Measurements from ENCODE around the gene SYNE2. TPM values are rescaled to one million over a fixed set of nuclear protein-coding genes. Genes with fewer than 3 reads are reported as not detected.
"Not testable (repeated sequence)": the region's sequence is repeated elsewhere in the genome, so short reads cannot be mapped to it uniquely, and the experiment has no call there.

The SYNE2 gene
- total and polyA plus RNA-seq, 4 donors, result 14.7 to 197 (median 99.1) TPM

GRCh38 chr14:64112867-64113678, 260.3 kb downstream of the SYNE2 start:
- Histone ChIP-seq H3K27ac (ENCODE audit: low read depth in 1 of 2, low read length in 2 of 2) (peak overlapping the region; percentile 64 to 70), H3K36me3 (ENCODE audit: control insufficient read depth in 1 of 2, insufficient read depth in 2 of 2, low read length in 1 of 2) (no peaks in the 10 kb centered on the region), H3K27me3 (ENCODE audit: control insufficient read depth in 1 of 2, insufficient read depth in 2 of 2, low read length in 1 of 2) (no peaks in the 10 kb centered on the region), H3K4me3 (ENCODE audit: low read length in 2 of 2) (no peak overlapping the region), H3K9me3 (ENCODE audit: control insufficient read depth, low read length) (no peaks in the 10 kb centered on the region), H3K4me1 (ENCODE audit: control insufficient read depth in 1 of 2, insufficient read depth in 2 of 2, low read length in 2 of 2) (peaks cover 0 to 2% of the 10 kb centered on the region in 2 donors)
- intact Hi-C loops (cut with DNase I), result no loop called here
- DNase-seq, result no peak
- WGBS, 2 donors, result 14 to 16% methylated on average over 17 of the region's 17 CpGs
- no peak for ATAC-seq (ENCODE audit: low FRiP score)

GRCh38 chr14:64114166-64114565, 261.4 kb downstream of the SYNE2 start:
- H3K4me1 ChIP-seq (ENCODE audit: control insufficient read depth in 1 of 2, insufficient read depth in 2 of 2, low read length in 2 of 2), result peaks cover 0 to 7% of the 10 kb centered on the region in 2 donors
- H3K9me3 ChIP-seq (ENCODE audit: control insufficient read depth, low read length), result no peaks in the 10 kb centered on the region
- intact Hi-C loops (cut with DNase I), result loop anchor here in 1 of 2 donors (2.0 kb wide), 1 partner anchor 31 kb away; no protein-coding TSS in a partner anchor
- DNase-seq, result peak in 1 of 2 donors; percentile 44
- no peak for ATAC-seq (ENCODE audit: low FRiP score)
- no peaks in the 10 kb centered on the region for H3K27me3 ChIP-seq (ENCODE audit: control insufficient read depth in 1 of 2, insufficient read depth in 2 of 2, low read length in 1 of 2)
- no peak overlapping the region for H3K4me3 ChIP-seq (ENCODE audit: low read length in 2 of 2)
- H3K36me3 ChIP-seq (ENCODE audit: control insufficient read depth in 1 of 2, insufficient read depth in 2 of 2, low read length in 1 of 2), result no peaks in the 10 kb centered on the region
- WGBS, 2 donors, result 35 to 43% methylated on average over 9 of the region's 9 CpGs
- H3K27ac ChIP-seq (ENCODE audit: low read depth in 1 of 2, low read length in 2 of 2), result peak overlapping the region; percentile 4 to 16

DNA sequence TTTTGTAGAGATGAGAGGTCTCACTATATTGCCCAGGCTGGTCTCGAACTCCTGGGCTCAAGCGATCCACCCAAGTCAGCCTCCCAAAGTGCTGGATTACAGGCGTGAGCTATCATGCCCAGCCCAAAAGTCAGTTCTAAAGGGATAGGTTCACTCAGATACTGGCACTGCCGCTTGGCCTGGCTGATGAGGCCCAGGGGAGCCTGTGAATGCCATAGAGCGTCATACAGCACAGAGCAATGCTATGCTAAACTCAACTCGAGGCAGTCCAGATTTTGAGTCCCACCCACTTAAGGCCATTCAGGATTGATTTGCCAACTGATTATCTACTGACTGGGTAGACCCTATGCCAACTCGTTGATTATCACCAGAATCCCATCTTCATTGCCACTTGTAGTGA, 262.0 kb downstream of the SYNE2 start:
- Histone ChIP-seq H3K4me3 (ENCODE audit: low read length in 2 of 2) (no peak overlapping the region), H3K27ac (ENCODE audit: low read depth in 1 of 2, low read length in 2 of 2) (peak overlapping the region; percentile 4 to 59), H3K9me3 (ENCODE audit: control insufficient read depth, low read length) (no peaks in the 10 kb centered on the region), H3K36me3 (ENCODE audit: control insufficient read depth in 1 of 2, insufficient read depth in 2 of 2, low read length in 1 of 2) (no peaks in the 10 kb centered on the region), H3K4me1 (ENCODE audit: control insufficient read depth in 1 of 2, insufficient read depth in 2 of 2, low read length in 2 of 2) (peaks cover 0 to 11% of the 10 kb centered on the region in 2 donors), H3K27me3 (ENCODE audit: control insufficient read depth in 1 of 2, insufficient read depth in 2 of 2, low read length in 1 of 2) (no peaks in the 10 kb centered on the region)
- DNase-seq (no peak), ATAC-seq (ENCODE audit: low FRiP score) (no peak)
- 60 to 75% methylated on average over 7 of the region's 7 CpGs for WGBS, 2 donors
- intact Hi-C loops (cut with DNase I), result loop anchor here (2.0 to 5.0 kb wide), 4 partner anchors 32 to 77 kb away; no protein-coding TSS in a partner anchor

GRCh38 chr14:64115401-64115800, 262.6 kb downstream of the SYNE2 start:
- H3K4me1 ChIP-seq (ENCODE audit: control insufficient read depth in 1 of 2, insufficient read depth in 2 of 2, low read length in 2 of 2), result peaks cover 0 to 11% of the 10 kb centered on the region in 2 donors
- H3K9me3 ChIP-seq (ENCODE audit: control insufficient read depth, low read length), result no peaks in the 10 kb centered on the region
- DNase-seq, result no peak
- no peaks in the 10 kb centered on the region for H3K36me3 ChIP-seq (ENCODE audit: control insufficient read depth in 1 of 2, insufficient read depth in 2 of 2, low read length in 1 of 2)
- intact Hi-C loops (cut with DNase I), result loop anchor here (2.0 to 5.0 kb wide), 4 partner anchors 33 to 78 kb away; no protein-coding TSS in a partner anchor
- H3K4me3 ChIP-seq (ENCODE audit: low read length in 2 of 2), result no peak overlapping the region
- H3K27me3 ChIP-seq (ENCODE audit: control insufficient read depth in 1 of 2, insufficient read depth in 2 of 2, low read length in 1 of 2), result no peaks in the 10 kb centered on the region
- H3K27ac ChIP-seq (ENCODE audit: low read depth in 1 of 2, low read length in 2 of 2), result peak overlapping the region; percentile 4 to 59
- 70 to 77% methylated on average over 6 of the region's 6 CpGs for WGBS, 2 donors
- no peak for ATAC-seq (ENCODE audit: low FRiP score)

GRCh38 chr14:64117671-64118402, 265.0 kb downstream of the SYNE2 start:
- H3K9me3 ChIP-seq (ENCODE audit: control insufficient read depth, low read length), result no peaks in the 10 kb centered on the region
- H3K36me3 ChIP-seq (ENCODE audit: control insufficient read depth in 1 of 2, insufficient read depth in 2 of 2, low read length in 1 of 2), result peaks cover 0 to 3% of the 10 kb centered on the region in 2 donors
- intact Hi-C loops (cut with DNase I), result loop anchor here (5.0 kb wide), 3 partner anchors 36 to 81 kb away; no protein-coding TSS in a partner anchor
- H3K27ac ChIP-seq (ENCODE audit: low read depth in 1 of 2, low read length in 2 of 2), result peak overlapping the region; percentile 93 to 94
- ATAC-seq (ENCODE audit: low FRiP score), result peak; percentile 90
- DNase-seq, result peak; percentile 89 to 92
- H3K27me3 ChIP-seq (ENCODE audit: control insufficient read depth in 1 of 2, insufficient read depth in 2 of 2, low read length in 1 of 2), result no peaks in the 10 kb centered on the region
- H3K4me1 ChIP-seq (ENCODE audit: control insufficient read depth in 1 of 2, insufficient read depth in 2 of 2, low read length in 2 of 2), result peaks cover 0 to 11% of the 10 kb centered on the region in 2 donors
- WGBS, 2 donors, result 11 to 17% methylated on average over 11 of the region's 11 CpGs
- no peak overlapping the region for H3K4me3 ChIP-seq (ENCODE audit: low read length in 2 of 2)

DNA sequence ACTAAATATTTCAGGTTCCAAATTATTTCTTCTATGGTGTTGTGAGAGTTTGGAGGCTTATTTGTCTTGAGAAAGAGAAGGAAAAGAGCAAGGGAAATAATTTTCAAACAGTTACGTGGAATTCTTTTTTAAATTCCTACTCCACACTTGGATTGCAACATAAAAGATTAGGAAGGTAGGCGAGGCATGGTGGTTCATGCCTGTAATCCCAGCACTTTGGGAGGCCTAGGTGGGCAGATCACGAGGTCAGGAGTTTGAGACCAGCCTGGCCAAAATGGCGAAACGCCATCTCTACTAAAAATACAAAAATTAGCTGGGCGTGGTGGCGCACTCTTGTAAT, 265.6 kb downstream of the SYNE2 start:
- not testable (repeated sequence) for H3K4me3 ChIP-seq (ENCODE audit: low read length in 2 of 2); H3K9me3 ChIP-seq (ENCODE audit: control insufficient read depth, low read length); H3K36me3 ChIP-seq (ENCODE audit: control insufficient read depth in 1 of 2, insufficient read depth in 2 of 2, low read length in 1 of 2); DNase-seq; H3K4me1 ChIP-seq (ENCODE audit: control insufficient read depth in 1 of 2, insufficient read depth in 2 of 2, low read length in 2 of 2); H3K27me3 ChIP-seq (ENCODE audit: control insufficient read depth in 1 of 2, insufficient read depth in 2 of 2, low read length in 1 of 2)
- WGBS, 2 donors, result 13 to 15% methylated on average over 7 of the region's 7 CpGs
- peak overlapping the region; percentile 43 to 52 for H3K27ac ChIP-seq (ENCODE audit: low read depth in 1 of 2, low read length in 2 of 2)
- peak; percentile 26 for ATAC-seq (ENCODE audit: low FRiP score)
- intact Hi-C loops (cut with DNase I), result loop anchor here (5.0 kb wide), 3 partner anchors 36 to 81 kb away; no protein-coding TSS in a partner anchor

DNA sequence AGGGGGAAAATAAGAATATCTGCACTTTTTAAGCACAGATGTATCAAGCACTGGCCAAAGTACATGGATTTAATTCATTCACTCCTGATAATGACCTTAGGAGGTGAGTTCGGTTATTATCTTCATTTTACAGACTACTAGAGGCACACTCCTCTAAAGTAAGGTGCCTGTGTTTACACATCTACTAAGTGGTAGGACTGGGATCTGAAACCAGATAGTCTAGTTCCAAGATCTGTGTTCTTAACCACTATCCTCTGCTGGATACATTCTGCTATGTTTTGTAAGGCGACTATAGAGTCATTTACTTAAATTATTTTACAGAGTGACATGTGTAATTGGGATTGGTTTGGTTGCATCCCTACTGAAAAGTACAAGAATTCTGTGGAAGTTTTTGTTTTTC, 266.1 kb downstream of the SYNE2 start:
- Histone ChIP-seq H3K27ac (ENCODE audit: low read depth in 1 of 2, low read length in 2 of 2) (peak overlapping the region; percentile 43 to 52), H3K9me3 (ENCODE audit: control insufficient read depth, low read length) (no peaks in the 10 kb centered on the region), H3K27me3 (ENCODE audit: control insufficient read depth in 1 of 2, insufficient read depth in 2 of 2, low read length in 1 of 2) (no peaks in the 10 kb centered on the region), H3K4me3 (ENCODE audit: low read length in 2 of 2) (no peak overlapping the region), H3K36me3 (ENCODE audit: control insufficient read depth in 1 of 2, insufficient read depth in 2 of 2, low read length in 1 of 2) (peaks cover 3 to 4% of the 10 kb centered on the region in 2 donors), H3K4me1 (ENCODE audit: control insufficient read depth in 1 of 2, insufficient read depth in 2 of 2, low read length in 2 of 2) (peaks cover 0 to 9% of the 10 kb centered on the region in 2 donors)
- no peak for DNase-seq
- no peak for ATAC-seq (ENCODE audit: low FRiP score)
- intact Hi-C loops (cut with DNase I), result loop anchor here (5.0 kb wide), 3 partner anchors 37 to 82 kb away; no protein-coding TSS in a partner anchor
- 86 to 91% methylated on average over 2 of the region's 2 CpGs for WGBS, 2 donors

- ATAC-seq (ENCODE audit: low FRiP score), result no peak
- H3K36me3 ChIP-seq (ENCODE audit: control insufficient read depth in 1 of 2, insufficient read depth in 2 of 2, low read length in 1 of 2), result peaks cover 3 to 4% of the 10 kb centered on the region in 2 donors
- intact Hi-C loops (cut with DNase I), result loop anchor here (5.0 kb wide), 3 partner anchors 37 to 82 kb away; no protein-coding TSS in a partner anchor
- H3K4me1 ChIP-seq (ENCODE audit: control insufficient read depth in 1 of 2, insufficient read depth in 2 of 2, low read length in 2 of 2), result peaks cover 0 to 9% of the 10 kb centered on the region in 2 donors
- no peaks in the 10 kb centered on the region for H3K9me3 ChIP-seq (ENCODE audit: control insufficient read depth, low read length)
- H3K27me3 ChIP-seq (ENCODE audit: control insufficient read depth in 1 of 2, insufficient read depth in 2 of 2, low read length in 1 of 2), result no peaks in the 10 kb centered on the region
- H3K27ac ChIP-seq (ENCODE audit: low read depth in 1 of 2, low read length in 2 of 2), result peak overlapping the region; percentile 52 to 68
- 59 to 64% methylated on average over 2 of the region's 2 CpGs for WGBS, 2 donors
- no peak overlapping the region for H3K4me3 ChIP-seq (ENCODE audit: low read length in 2 of 2)
- DNase-seq, result no peak
Observed at GRCh38 chr14:64119500-64119899, 266.7 kb downstream of the SYNE2 start.

Measured in aorta (tissue), 5 donors.